Brain microvascular endothelial cell (primary cell): ENCODE results near the gene SBK3.
"Not testable (repeated sequence)": the region's sequence is repeated elsewhere in the genome, so short reads cannot be mapped to it uniquely, and the experiment has no call there.

Experiments used
- DNase-seq: peaks from one replicate; pipeline ENCODE4 v3.0.0-alpha.2; 2020
- H3K27ac ChIP-seq: fragments of 250-450 bp; sonication (Bioruptor Pico); 2 replicates; pipeline ENCODE4 v1.5.1; 2020; ENCODE audit warnings: mild to moderate bottlenecking, moderate library complexity
- H3K27me3 ChIP-seq: fragments of 250-450 bp; sonication (Bioruptor Pico); replicated peaks from 2 replicates; pipeline ENCODE4 v1.5.1; 2020; ENCODE audit warnings: mild to moderate bottlenecking
- H3K36me3 ChIP-seq: fragments of 250-450 bp; sonication (Bioruptor Pico); replicated peaks from 2 replicates; pipeline ENCODE4 v1.5.1; 2020; ENCODE audit warnings: mild to moderate bottlenecking
- H3K4me3 ChIP-seq: 2 replicates; pipeline ENCODE4 v1.5.1; 2011; ENCODE audit warnings: low read depth, mild to moderate bottlenecking, control low read depth, low read length, moderate library complexity
- in situ Hi-C: cut with HindIII; loops from 2 replicates; pipeline ENCODE4 v1.10.0; 2017; ENCODE audit warnings: low sequenced_read_pairs, low pct_ligation_motif_present
- TF ChIP-seq, protein P1 (sequence below): IDR thresholded peaks from 2 replicates; pipeline ENCODE4 v1.5.1; 2011; ENCODE audit warnings: low read depth, mild to moderate bottlenecking, moderate library complexity, low read length, control low read depth, inconsistent platforms; ENCODE audit errors: missing control alignments

SBK3 gene

DNA sequence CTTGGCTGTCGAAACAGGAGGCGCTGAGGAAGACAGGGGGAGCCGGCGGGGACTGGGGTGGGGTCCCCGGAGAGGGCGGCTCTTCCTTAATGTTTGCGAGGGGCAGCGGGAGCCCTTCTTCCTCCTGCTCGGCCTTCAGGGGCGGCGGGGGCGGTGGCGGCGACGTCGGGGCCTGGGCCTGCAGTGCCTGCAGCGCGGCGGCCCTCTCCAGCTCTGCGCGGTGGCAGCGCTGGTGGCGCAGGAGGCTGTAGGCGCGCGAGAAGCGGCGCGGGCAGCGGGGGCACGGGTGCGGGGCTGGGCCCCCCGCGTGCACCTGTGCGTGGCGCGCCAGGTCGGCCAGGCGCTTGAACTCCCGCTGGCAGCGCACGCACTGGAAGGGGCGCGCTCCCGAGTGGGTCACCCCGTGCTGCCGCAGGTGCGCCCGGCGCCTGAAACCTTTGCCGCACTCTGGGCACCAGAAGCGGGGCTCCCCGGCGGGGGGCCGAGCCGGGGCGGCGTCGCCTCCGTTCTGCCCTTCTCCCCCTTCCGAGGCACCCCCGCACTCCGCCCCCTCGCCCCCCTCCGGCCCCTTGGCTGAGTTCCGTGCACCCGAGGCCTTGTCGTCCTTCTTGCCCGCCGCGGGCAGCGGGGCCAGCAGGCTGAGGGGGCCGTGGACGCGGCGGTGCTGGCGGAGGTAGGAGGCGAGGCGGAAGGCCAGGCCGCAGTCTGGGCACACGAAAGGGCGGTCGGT lies 32.9 kb upstream of the SBK3 start:
- TF ChIP-seq, protein P1, sequence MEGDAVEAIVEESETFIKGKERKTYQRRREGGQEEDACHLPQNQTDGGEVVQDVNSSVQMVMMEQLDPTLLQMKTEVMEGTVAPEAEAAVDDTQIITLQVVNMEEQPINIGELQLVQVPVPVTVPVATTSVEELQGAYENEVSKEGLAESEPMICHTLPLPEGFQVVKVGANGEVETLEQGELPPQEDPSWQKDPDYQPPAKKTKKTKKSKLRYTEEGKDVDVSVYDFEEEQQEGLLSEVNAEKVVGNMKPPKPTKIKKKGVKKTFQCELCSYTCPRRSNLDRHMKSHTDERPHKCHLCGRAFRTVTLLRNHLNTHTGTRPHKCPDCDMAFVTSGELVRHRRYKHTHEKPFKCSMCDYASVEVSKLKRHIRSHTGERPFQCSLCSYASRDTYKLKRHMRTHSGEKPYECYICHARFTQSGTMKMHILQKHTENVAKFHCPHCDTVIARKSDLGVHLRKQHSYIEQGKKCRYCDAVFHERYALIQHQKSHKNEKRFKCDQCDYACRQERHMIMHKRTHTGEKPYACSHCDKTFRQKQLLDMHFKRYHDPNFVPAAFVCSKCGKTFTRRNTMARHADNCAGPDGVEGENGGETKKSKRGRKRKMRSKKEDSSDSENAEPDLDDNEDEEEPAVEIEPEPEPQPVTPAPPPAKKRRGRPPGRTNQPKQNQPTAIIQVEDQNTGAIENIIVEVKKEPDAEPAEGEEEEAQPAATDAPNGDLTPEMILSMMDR, result no peak
- no peak overlapping the region for H3K27ac ChIP-seq

DNA sequence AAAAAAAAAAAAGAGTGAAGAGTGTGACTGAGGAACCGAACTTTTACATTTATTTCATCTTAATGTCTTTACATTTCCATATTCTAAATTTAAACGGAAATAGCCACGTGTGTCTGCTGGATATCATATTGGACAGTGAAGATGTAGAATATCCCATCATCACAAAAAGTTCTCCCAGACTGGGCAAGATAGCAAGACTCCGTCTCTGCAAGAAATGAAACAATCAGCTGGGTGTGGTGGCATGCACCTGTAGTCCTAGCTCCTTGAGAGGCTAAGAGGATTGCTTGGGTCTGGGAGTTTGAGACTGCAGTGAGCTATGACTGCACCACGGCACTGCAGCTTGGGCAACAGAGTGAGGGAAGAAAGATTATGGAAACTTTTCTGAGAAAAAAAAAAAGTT lies 31.4 kb upstream of the SBK3 start:
- H3K27ac ChIP-seq, result no peak overlapping the region
- DNase-seq, result no peak
- in situ Hi-C loops, result no loop called here
- no peaks in the 10 kb centered on the region for H3K27me3 ChIP-seq
- H3K36me3 ChIP-seq, result peaks cover 14% of the 10 kb centered on the region
- TF ChIP-seq, protein P1, result no peak
- no peak overlapping the region for H3K4me3 ChIP-seq

More for the DNA sequence above, 32.9 kb upstream of the SBK3 start:
- Histone ChIP-seq H3K27me3 (no peaks in the 10 kb centered on the region), H3K4me3 (no peak overlapping the region), H3K36me3 (peaks cover 14% of the 10 kb centered on the region)
- no peak for DNase-seq
- in situ Hi-C loops, result no loop called here

DNA sequence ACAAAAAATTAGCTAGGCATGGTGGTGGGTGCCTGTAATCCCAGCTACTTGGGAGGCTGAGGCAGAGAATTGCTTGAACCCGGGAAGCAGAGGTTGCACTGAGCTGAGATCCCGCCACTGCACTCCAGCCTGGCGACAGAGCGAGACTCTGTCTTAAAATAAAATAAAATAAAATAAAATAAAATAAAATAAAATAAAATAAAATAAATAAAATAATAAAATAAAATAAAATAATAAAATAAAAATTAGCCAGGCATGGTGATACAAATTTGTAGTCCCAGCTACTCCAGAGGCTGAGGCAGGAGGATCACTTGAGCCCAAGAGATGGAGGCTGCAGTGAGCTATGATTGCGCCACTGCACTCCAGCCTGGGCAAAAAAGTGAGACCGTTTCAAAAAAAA lies 28.6 kb upstream of the SBK3 start:
- H3K27ac ChIP-seq, DNase-seq, H3K27me3 ChIP-seq, H3K4me3 ChIP-seq, in situ Hi-C loops: not testable (repeated sequence)
- H3K36me3 ChIP-seq, result peaks cover 14% of the 10 kb centered on the region

DNA sequence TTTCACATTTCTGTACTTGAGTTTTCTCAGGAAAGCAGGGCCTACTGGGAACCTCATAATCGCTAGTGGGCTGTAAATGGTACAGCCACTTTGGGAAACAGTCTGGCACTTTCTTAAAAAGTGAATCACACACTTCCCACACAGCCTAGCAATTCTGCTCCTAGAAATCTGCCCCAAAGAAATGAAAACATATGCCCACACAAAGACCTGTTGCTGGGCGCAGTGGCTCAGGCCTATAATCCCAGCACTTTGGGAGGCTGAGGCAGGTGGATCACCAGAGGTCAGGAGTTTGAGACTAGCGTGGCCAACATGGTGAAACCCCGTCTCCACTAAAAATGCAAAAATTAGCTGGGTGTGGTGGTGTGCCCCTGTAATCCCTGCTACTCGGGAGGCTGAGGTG lies 24.1 kb upstream of the SBK3 start:
- H3K36me3 ChIP-seq, H3K4me3 ChIP-seq, H3K27me3 ChIP-seq, DNase-seq, H3K27ac ChIP-seq, in situ Hi-C loops: not testable (repeated sequence)

DNA sequence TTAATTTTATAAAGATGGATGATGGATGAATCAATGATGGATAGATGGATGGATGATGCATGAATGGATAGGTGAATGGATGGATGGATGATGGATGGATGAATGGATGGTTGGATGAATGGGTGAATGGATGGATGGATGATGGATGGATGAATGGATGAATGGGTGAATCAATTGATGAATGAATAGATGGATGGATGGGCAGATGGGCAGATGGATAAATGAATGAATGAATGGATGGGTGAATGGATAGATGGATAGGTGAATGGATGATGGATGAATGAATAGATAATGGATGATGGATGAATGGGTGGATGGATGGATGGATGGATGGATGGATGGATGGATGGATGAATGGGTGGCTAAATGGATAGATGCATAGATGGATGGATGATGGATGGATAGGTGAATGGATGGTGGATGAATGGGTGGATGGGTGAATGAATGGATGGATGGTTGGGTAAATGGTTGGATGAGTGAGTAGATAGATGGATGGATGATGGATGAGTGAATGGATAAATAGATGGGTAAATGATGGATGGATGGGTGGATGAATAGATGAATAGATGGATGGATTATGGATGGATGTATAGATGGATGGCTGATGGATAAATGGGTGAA lies 22.5 kb upstream of the SBK3 start:
- H3K27ac ChIP-seq, result no peak overlapping the region
- no peaks in the 10 kb centered on the region for H3K36me3 ChIP-seq
- H3K27me3 ChIP-seq, result no peaks in the 10 kb centered on the region
- H3K4me3 ChIP-seq, result no peak overlapping the region
- no peak for DNase-seq
- in situ Hi-C loops, result no loop called here
- TF ChIP-seq, protein P1, result no peak

DNA sequence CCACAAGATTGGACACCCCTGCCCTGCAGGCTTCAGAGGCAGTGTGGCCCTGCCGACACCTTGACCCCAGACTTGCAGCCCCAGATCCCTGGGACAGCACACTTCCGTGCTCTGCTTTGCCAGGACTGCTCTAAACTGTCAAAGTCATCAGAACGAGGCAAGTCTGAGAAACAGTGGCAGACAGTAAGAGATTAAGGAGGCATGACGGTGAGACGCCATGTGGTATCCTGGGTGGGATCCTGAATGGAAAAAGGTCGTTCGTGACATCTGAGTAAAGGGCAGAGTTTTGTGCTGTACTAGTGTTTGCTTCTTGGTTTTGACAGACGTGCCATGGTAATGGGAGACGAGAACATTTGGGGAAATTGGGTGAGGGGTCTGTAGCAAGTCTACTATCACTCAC lies 21.5 kb upstream of the SBK3 start:
- H3K27ac ChIP-seq, result no peak overlapping the region
- TF ChIP-seq, protein P1, result no peak
- no peaks in the 10 kb centered on the region for H3K36me3 ChIP-seq
- no peak overlapping the region for H3K4me3 ChIP-seq
- DNase-seq, result no peak
- no peaks in the 10 kb centered on the region for H3K27me3 ChIP-seq
- in situ Hi-C loops, result no loop called here
